GOT3 (cell line): Measurements from ENCODE around the gene TPD52L1.

ENCODE experiments used
- DNase-seq: peaks from one replicate; lab custom pipeline; 2025; ENCODE audit warnings: mixed read lengths; lab: John Stamatoyannopoulos, UW

Gene TPD52L1

GRCh38 chr6:125211352-125211751, 57.8 kb downstream of the TPD52L1 start:
- no peak for DNase-seq

- DNase-seq, result no peak
Measured at GRCh38 chr6:125212377-125212776, 58.8 kb downstream of the TPD52L1 start.

- no peak for DNase-seq
Measured at GRCh38 chr6:125213939-125214338, 60.4 kb downstream of the TPD52L1 start.

GRCh38 chr6:125215252-125215819, 61.8 kb downstream of the TPD52L1 start:
- no peak for DNase-seq

GRCh38 chr6:125216015-125216414, 62.4 kb downstream of the TPD52L1 start:
- DNase-seq, result no peak

- DNase-seq, result no peak
Measured at GRCh38 chr6:125217369-125217768, 63.8 kb downstream of the TPD52L1 start.

GRCh38 chr6:125217992-125218391, 64.4 kb downstream of the TPD52L1 start:
- DNase-seq, result no peak

- no peak for DNase-seq
Measured at GRCh38 chr6:125219361-125219895, 65.9 kb downstream of the TPD52L1 start.

- no peak for DNase-seq
Measured at GRCh38 chr6:125220712-125221111, 67.1 kb downstream of the TPD52L1 start.

- no peak for DNase-seq
Measured at GRCh38 chr6:125222531-125223455, 69.2 kb downstream of the TPD52L1 start.

GRCh38 chr6:125224231-125224861, 70.8 kb downstream of the TPD52L1 start:
- no peak for DNase-seq

- DNase-seq, result no peak
Measured at GRCh38 chr6:125227244-125227643, 73.7 kb downstream of the TPD52L1 start.

GRCh38 chr6:125228981-125229479, 75.5 kb downstream of the TPD52L1 start:
- DNase-seq, result no peak

GRCh38 chr6:125230674-125231073, 77.1 kb downstream of the TPD52L1 start:
- no peak for DNase-seq

GRCh38 chr6:125231133-125231532, 77.6 kb downstream of the TPD52L1 start:
- no peak for DNase-seq

- DNase-seq, result no peak
Measured at GRCh38 chr6:125231574-125232343, 78.2 kb downstream of the TPD52L1 start.

GRCh38 chr6:125232466-125232865, 78.9 kb downstream of the TPD52L1 start:
- no peak for DNase-seq

GRCh38 chr6:125233202-125233601, 79.6 kb downstream of the TPD52L1 start:
- no peak for DNase-seq

GRCh38 chr6:125236536-125237327, 83.2 kb downstream of the TPD52L1 start:
- DNase-seq, result no peak

- DNase-seq, result no peak
Measured at GRCh38 chr6:125237764-125238163, 84.2 kb downstream of the TPD52L1 start.

GRCh38 chr6:125245109-125245508, 91.5 kb downstream of the TPD52L1 start:
- DNase-seq, result no peak
